ENCODE measurements around the gene TUSC2. TPM values are rescaled to one million over a fixed set of nuclear protein-coding genes. Genes with fewer than 3 reads are reported as not detected.
A peak's percentile ranks its signal among the peaks of the same experiment; 100 is the strongest.

Gene TUSC2, protein sequence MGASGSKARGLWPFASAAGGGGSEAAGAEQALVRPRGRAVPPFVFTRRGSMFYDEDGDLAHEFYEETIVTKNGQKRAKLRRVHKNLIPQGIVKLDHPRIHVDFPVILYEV
- 10 to 100 TPM; 14.2 to 34.6 TPM for polyA plus RNA-seq

GRCh38 chr3:50327943-50328691 lies at the start of gene TUSC2:
Gene TUSC2, minus strand, starts transcription at chr3:50328223. Its CDS starts 124 bp downstream, at chr3:50328099.
- Histone ChIP-seq H3K27ac (ENCODE audit: low read depth in 2 of 2, low read length in 1 of 2) (peak within 1 kb of the TSS; percentile 88 to 92), H3K9me3 (ENCODE audit: control insufficient read depth in 2 of 2, insufficient read depth in 1 of 2, low read depth in 1 of 2, low read length in 1 of 2) (peaks cover 0 to 2% of the 10 kb centered on the region in 2 donors), H3K27me3 (ENCODE audit: control insufficient read depth in 1 of 2, insufficient read depth in 2 of 2, low read length in 2 of 2) (no peaks in the 10 kb centered on the region), H3K36me3 (ENCODE audit: control insufficient read depth in 2 of 2, insufficient read depth in 2 of 2, low read length in 1 of 2) (peaks cover 16 to 31% of the 10 kb centered on the region in 2 donors), H3K4me1 (ENCODE audit: control insufficient read depth in 2 of 2, insufficient read depth in 2 of 2, low read length in 1 of 2) (peaks cover 0 to 9% of the 10 kb centered on the region in 2 donors), H3K4me3 (ENCODE audit: low read depth in 1 of 2, low read length in 2 of 2) (peak within 1 kb of the TSS; percentile 91 to 97)
- WGBS, 2 donors: 2% methylated on average over 55 of the region's 55 CpGs

- 69 to 70% methylated on average over 7 of the region's 7 CpGs for WGBS, 2 donors
- H3K9me3 ChIP-seq (ENCODE audit: control insufficient read depth in 2 of 2, insufficient read depth in 1 of 2, low read depth in 1 of 2, low read length in 1 of 2): no peaks in the 10 kb centered on the region
- no peak overlapping the region for H3K4me3 ChIP-seq (ENCODE audit: low read depth in 1 of 2, low read length in 2 of 2)
- no peaks in the 10 kb centered on the region for H3K36me3 ChIP-seq (ENCODE audit: control insufficient read depth in 2 of 2, insufficient read depth in 2 of 2, low read length in 1 of 2)
- H3K27ac ChIP-seq (ENCODE audit: low read depth in 2 of 2, low read length in 1 of 2): no peak overlapping the region
- H3K4me1 ChIP-seq (ENCODE audit: control insufficient read depth in 2 of 2, insufficient read depth in 2 of 2, low read length in 1 of 2): no peaks in the 10 kb centered on the region
- no peaks in the 10 kb centered on the region for H3K27me3 ChIP-seq (ENCODE audit: control insufficient read depth in 1 of 2, insufficient read depth in 2 of 2, low read length in 2 of 2)
Measured at GRCh38 chr3:50375258-50375931, 47.4 kb upstream of the TUSC2 start.

GRCh38 chr3:50374363-50375257 lies 46.6 kb upstream of the TUSC2 start:
- no peaks in the 10 kb centered on the region for H3K36me3 ChIP-seq (ENCODE audit: control insufficient read depth in 2 of 2, insufficient read depth in 2 of 2, low read length in 1 of 2)
- no peak overlapping the region for H3K27ac ChIP-seq (ENCODE audit: low read depth in 2 of 2, low read length in 1 of 2)
- no peak overlapping the region for H3K4me3 ChIP-seq (ENCODE audit: low read depth in 1 of 2, low read length in 2 of 2)
- 70 to 71% methylated on average over 19 to 22 of the region's 22 CpGs for WGBS, 2 donors
- H3K4me1 ChIP-seq (ENCODE audit: control insufficient read depth in 2 of 2, insufficient read depth in 2 of 2, low read length in 1 of 2): no peaks in the 10 kb centered on the region
- H3K9me3 ChIP-seq (ENCODE audit: control insufficient read depth in 2 of 2, insufficient read depth in 1 of 2, low read depth in 1 of 2, low read length in 1 of 2): no peaks in the 10 kb centered on the region
- no peaks in the 10 kb centered on the region for H3K27me3 ChIP-seq (ENCODE audit: control insufficient read depth in 1 of 2, insufficient read depth in 2 of 2, low read length in 2 of 2)

GRCh38 chr3:50373146-50374051 lies 45.4 kb upstream of the TUSC2 start:
- no peaks in the 10 kb centered on the region for H3K4me1 ChIP-seq (ENCODE audit: control insufficient read depth in 2 of 2, insufficient read depth in 2 of 2, low read length in 1 of 2)
- H3K27ac ChIP-seq (ENCODE audit: low read depth in 2 of 2, low read length in 1 of 2): no peak overlapping the region
- H3K9me3 ChIP-seq (ENCODE audit: control insufficient read depth in 2 of 2, insufficient read depth in 1 of 2, low read depth in 1 of 2, low read length in 1 of 2): no peaks in the 10 kb centered on the region
- 60 to 63% methylated on average over 12 of the region's 12 CpGs for WGBS, 2 donors
- no peaks in the 10 kb centered on the region for H3K36me3 ChIP-seq (ENCODE audit: control insufficient read depth in 2 of 2, insufficient read depth in 2 of 2, low read length in 1 of 2)
- H3K27me3 ChIP-seq (ENCODE audit: control insufficient read depth in 1 of 2, insufficient read depth in 2 of 2, low read length in 2 of 2): no peaks in the 10 kb centered on the region
- H3K4me3 ChIP-seq (ENCODE audit: low read depth in 1 of 2, low read length in 2 of 2): no peak overlapping the region

DNA sequence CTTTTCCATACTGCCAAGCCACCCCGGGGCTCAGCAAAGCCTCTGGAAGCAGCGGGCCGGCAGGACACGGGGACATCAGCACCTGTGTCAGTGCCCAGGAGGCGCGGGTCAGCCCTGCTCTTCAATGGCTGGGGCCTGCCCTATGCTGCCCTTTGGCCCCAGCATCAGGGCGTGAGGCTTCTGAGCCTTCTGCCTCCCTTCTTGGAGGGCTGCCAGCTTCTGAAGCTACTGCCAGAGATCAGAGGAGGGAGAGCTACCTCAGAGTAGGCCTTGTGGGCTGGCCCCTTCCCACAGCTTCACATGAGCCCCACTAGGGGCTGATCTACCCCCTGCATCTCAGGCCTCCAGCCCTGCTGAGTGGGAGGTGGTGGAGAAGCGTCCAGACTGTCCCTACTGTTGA lies 44.3 kb upstream of the TUSC2 start:
- H3K27ac ChIP-seq (ENCODE audit: low read depth in 2 of 2, low read length in 1 of 2): no peak overlapping the region
- H3K9me3 ChIP-seq (ENCODE audit: control insufficient read depth in 2 of 2, insufficient read depth in 1 of 2, low read depth in 1 of 2, low read length in 1 of 2): no peaks in the 10 kb centered on the region
- 55 to 62% methylated on average over 8 of the region's 8 CpGs for WGBS, 2 donors
- H3K27me3 ChIP-seq (ENCODE audit: control insufficient read depth in 1 of 2, insufficient read depth in 2 of 2, low read length in 2 of 2): no peaks in the 10 kb centered on the region
- H3K36me3 ChIP-seq (ENCODE audit: control insufficient read depth in 2 of 2, insufficient read depth in 2 of 2, low read length in 1 of 2): no peaks in the 10 kb centered on the region
- H3K4me1 ChIP-seq (ENCODE audit: control insufficient read depth in 2 of 2, insufficient read depth in 2 of 2, low read length in 1 of 2): no peaks in the 10 kb centered on the region
- H3K4me3 ChIP-seq (ENCODE audit: low read depth in 1 of 2, low read length in 2 of 2): no peak overlapping the region

GRCh38 chr3:50371133-50371685 lies 43.2 kb upstream of the TUSC2 start:
- 54 to 67% methylated on average over 3 of the region's 3 CpGs for WGBS, 2 donors
- H3K4me3 ChIP-seq (ENCODE audit: low read depth in 1 of 2, low read length in 2 of 2): no peak overlapping the region

DNA sequence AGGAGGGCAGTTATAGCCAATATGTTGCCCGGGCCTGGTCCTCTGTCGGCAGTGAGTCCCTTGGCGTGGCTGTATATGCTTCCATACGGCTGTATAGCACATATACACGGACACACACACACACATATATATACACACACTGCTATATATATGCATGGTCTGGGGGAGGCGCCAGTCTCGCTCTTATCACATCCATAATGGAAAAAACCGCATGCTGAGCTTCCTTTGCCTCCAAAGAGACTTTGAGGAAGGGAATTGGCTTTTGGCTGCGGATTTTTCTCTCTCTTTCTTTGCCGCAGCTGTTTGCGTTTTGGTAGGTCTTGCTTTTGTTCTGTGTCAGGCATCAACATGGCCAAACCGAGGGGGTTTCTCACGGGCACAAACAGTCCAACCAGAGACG lies 42.6 kb upstream of the TUSC2 start:
- Histone ChIP-seq H3K27ac (ENCODE audit: low read depth in 2 of 2, low read length in 1 of 2) (no peak overlapping the region), H3K27me3 (ENCODE audit: control insufficient read depth in 1 of 2, insufficient read depth in 2 of 2, low read length in 2 of 2) (no peaks in the 10 kb centered on the region), H3K9me3 (ENCODE audit: control insufficient read depth in 2 of 2, insufficient read depth in 1 of 2, low read depth in 1 of 2, low read length in 1 of 2) (no peaks in the 10 kb centered on the region), H3K4me3 (ENCODE audit: low read depth in 1 of 2, low read length in 2 of 2) (no peak overlapping the region), H3K4me1 (ENCODE audit: control insufficient read depth in 2 of 2, insufficient read depth in 2 of 2, low read length in 1 of 2) (peaks cover 2 to 5% of the 10 kb centered on the region in 2 donors), H3K36me3 (ENCODE audit: control insufficient read depth in 2 of 2, insufficient read depth in 2 of 2, low read length in 1 of 2) (no peaks in the 10 kb centered on the region)
- 38 to 43% methylated on average over 14 of the region's 14 CpGs for WGBS, 2 donors

More at GRCh38 chr3:50371133-50371685, 43.2 kb upstream of the TUSC2 start:
- Histone ChIP-seq H3K36me3 (ENCODE audit: control insufficient read depth in 2 of 2, insufficient read depth in 2 of 2, low read length in 1 of 2) (no peaks in the 10 kb centered on the region), H3K27me3 (ENCODE audit: control insufficient read depth in 1 of 2, insufficient read depth in 2 of 2, low read length in 2 of 2) (no peaks in the 10 kb centered on the region), H3K27ac (ENCODE audit: low read depth in 2 of 2, low read length in 1 of 2) (no peak overlapping the region), H3K9me3 (ENCODE audit: control insufficient read depth in 2 of 2, insufficient read depth in 1 of 2, low read depth in 1 of 2, low read length in 1 of 2) (no peaks in the 10 kb centered on the region), H3K4me1 (ENCODE audit: control insufficient read depth in 2 of 2, insufficient read depth in 2 of 2, low read length in 1 of 2) (no peaks in the 10 kb centered on the region)

GRCh38 chr3:50369012-50369670 lies 41.1 kb upstream of the TUSC2 start:
- Histone ChIP-seq H3K36me3 (ENCODE audit: control insufficient read depth in 2 of 2, insufficient read depth in 2 of 2, low read length in 1 of 2) (no peaks in the 10 kb centered on the region), H3K27me3 (ENCODE audit: control insufficient read depth in 1 of 2, insufficient read depth in 2 of 2, low read length in 2 of 2) (no peaks in the 10 kb centered on the region), H3K9me3 (ENCODE audit: control insufficient read depth in 2 of 2, insufficient read depth in 1 of 2, low read depth in 1 of 2, low read length in 1 of 2) (no peaks in the 10 kb centered on the region), H3K4me1 (ENCODE audit: control insufficient read depth in 2 of 2, insufficient read depth in 2 of 2, low read length in 1 of 2) (peaks cover 9 to 15% of the 10 kb centered on the region in 2 donors), H3K27ac (ENCODE audit: low read depth in 2 of 2, low read length in 1 of 2) (no peak overlapping the region), H3K4me3 (ENCODE audit: low read depth in 1 of 2, low read length in 2 of 2) (no peak overlapping the region)
- WGBS, 2 donors: 59 to 69% methylated on average over 9 of the region's 9 CpGs

All from esophagus (tissue), 2 donors.